ENCODE measurements around the gene SGCA. TPM values are rescaled to one million over a fixed set of nuclear protein-coding genes. Genes with fewer than 3 reads are reported as not detected.

Gene SGCA
- total and polyA plus RNA-seq, 12 donors: 0.28 to 5.5 (median 1.6) TPM; not detected in 4

GRCh38 chr17:50198026-50198669 lies 32.3 kb downstream of the SGCA start:
- 11 to 19% (median 12%) methylated on average over 6 to 7 of the region's 7 CpGs for WGBS, 4 donors
- H3K36me3 ChIP-seq (replicated peaks in 1 of 2): peaks cover 0 to 17% of the 10 kb centered on the region in 2 donors
- H3K9me3 ChIP-seq (replicated peaks in 1 of 3): no peaks in the 10 kb centered on the region
- TF ChIP-seq POLR2A (IDR thresholded peaks at IDR 0.05) (no peak), CTCF (IDR thresholded peaks at IDR 0.05) (peak; percentile 38 to 60 (median 56))
- H3K4me1 ChIP-seq (replicated peaks in 1 of 2): peaks cover 3 to 8% of the 10 kb centered on the region in 2 donors
- intact Hi-C loops (cut with DNase I): no loop called here
- peak in 6 of 7 donors; percentile 49 to 74 (median 60) for DNase-seq
- no peak overlapping the region for H3K4me3 ChIP-seq
- peaks cover 21% of the 10 kb centered on the region for H3K27me3 ChIP-seq
- peak overlapping the region in 1 of 5 donors; percentile 30 for H3K27ac ChIP-seq

GRCh38 chr17:50199211-50199802 lies 33.5 kb downstream of the SGCA start:
- DNase-seq: no peak
- Histone ChIP-seq H3K27me3 (peaks cover 21% of the 10 kb centered on the region), H3K36me3 (replicated peaks in 1 of 2) (peaks cover 0 to 17% of the 10 kb centered on the region in 2 donors), H3K4me3 (peak overlapping the region in 1 of 4 donors; percentile 63), H3K4me1 (replicated peaks in 1 of 2) (peaks cover 3 to 8% of the 10 kb centered on the region in 2 donors), H3K27ac (peak overlapping the region in 1 of 5 donors; percentile 70), H3K9me3 (replicated peaks in 1 of 3) (no peaks in the 10 kb centered on the region)
- TF ChIP-seq CTCF (IDR thresholded peaks at IDR 0.05) (no peak), POLR2A (IDR thresholded peaks at IDR 0.05) (no peak)
- intact Hi-C loops (cut with DNase I): no loop called here
- 41 to 70% (median 48%) methylated on average over 5 to 41 of the region's 41 CpGs for WGBS, 4 donors

- TF ChIP-seq CTCF (IDR thresholded peaks at IDR 0.05): peak in 1 of 6 experiments; percentile 4
- TF ChIP-seq POLR2A (IDR thresholded peaks at IDR 0.05): no peak
- Histone ChIP-seq H3K36me3 (replicated peaks in 1 of 2) (peaks cover 0 to 17% of the 10 kb centered on the region in 2 donors), H3K4me1 (replicated peaks in 1 of 2) (peaks cover 3 to 8% of the 10 kb centered on the region in 2 donors), H3K4me3 (peak overlapping the region in 2 of 4 donors; percentile 17 to 63), H3K27ac (peak overlapping the region in 2 of 5 donors; percentile 77 to 88), H3K27me3 (peaks cover 21% of the 10 kb centered on the region), H3K9me3 (replicated peaks in 1 of 3) (no peaks in the 10 kb centered on the region)
- whole genome bisulfite sequencing, 4 donors: 1 to 5% (median 4%) methylated on average over 29 to 36 of the region's 36 CpGs
- intact Hi-C loops (cut with DNase I): loop anchor here (2.0 to 5.0 kb wide), 3 partner anchors 71 to 97 kb away; no protein-coding TSS in a partner anchor
- peak; percentile 80 to 91 (median 82) for DNase-seq
Observed at GRCh38 chr17:50199803-50200456, 34.1 kb downstream of the SGCA start.
